HCT116 (cell line): ENCODE data around the gene SLC44A3. TPM values are rescaled to one million over a fixed set of nuclear protein-coding genes. Genes with fewer than 3 reads are reported as not detected.

ENCODE experiments used
- ATAC-seq: fragments of 200-7000 bp; cut with Tn5 transposase; 2 replicates; pipeline ENCODE4 v1.9.1; 2020; ENCODE audit warnings: mild to moderate bottlenecking, moderate library complexity
- BruUV-seq: library from RNA; stranded (reverse); fragments of 400-500 nt; replicated peaks from 2 replicates; lab custom pipeline; 2021; lab: Mats Ljungman, UMichigan
- CTCF ChIA-PET: fragments of 300-600 bp; sonication (Branson Sonifier 250); formaldehyde crosslinking; loops from one replicate; lab custom pipeline; 2021; ENCODE audit warnings: antibody characterized with exemption; lab: Charles Lee
- POLR2A ChIA-PET: fragments of 300-600, 350-600 bp; sonication (Branson Sonifier 250); formaldehyde crosslinking; loops from one replicate; lab custom pipeline; 2021; ENCODE audit warnings: antibody characterized with exemption; lab: Charles Lee
- RAD21 ChIA-PET, 2 experiments: fragments of 300-600 bp; sonication (Branson Sonifier 250); formaldehyde crosslinking; loops; one replicate each; lab custom pipeline; 2023; ENCODE audit warnings: low total read pairs in 2 of 2; ENCODE audit not compliant: uncharacterized antibody in 2 of 2, unreplicated experiment in 2 of 2, low non-redundant PET in 1 of 2; lab: Charles Lee
- DNase-seq: peaks from one replicate; pipeline ENCODE4 v3.0.0-alpha.2; 2010; ENCODE audit warnings: low read depth, low spot score
- H2AFZ ChIP-seq: fragments of 200-600 bp; shearing (Covaris generic), sonication (generic); 2 replicates; pipeline ENCODE4 v1.6.1; 2017; ENCODE audit warnings: low read depth, mixed run types, mixed read lengths, antibody characterized with exemption, low read length; ENCODE audit not compliant: poor library complexity, severe bottlenecking
- H3K27ac ChIP-seq: 2 replicates; pipeline ENCODE4 v1.5.1; 2012; ENCODE audit warnings: low read depth, low read length
- H3K27me3 ChIP-seq: fragments of 200-600 bp; sonication (generic); 2 replicates; pipeline ENCODE4 v1.6.1; 2016; ENCODE audit warnings: mixed run types, low read length, mixed read lengths; ENCODE audit not compliant: insufficient read depth
- H3K36me3 ChIP-seq, 2 experiments: fragments of 200-500 bp in 1 of 2; fragments of 200-600 bp in 1 of 2; sonication (Bioruptor generic) in 1 of 2; sonication (generic) in 1 of 2; 2 replicates each; pipeline versions ENCODE4 v1.5.1 to v1.6.1; 2014 to 2016; ENCODE audit warnings: low read length in 2 of 2, inconsistent platforms in 1 of 2, mixed read lengths in 1 of 2, mixed run types in 1 of 2; ENCODE audit not compliant: insufficient read depth in 2 of 2, control insufficient read depth in 1 of 2
- H3K4me1 ChIP-seq, 2 experiments: fragments of 200-600 bp in 1 of 2; sonication (generic) in 1 of 2; 2 replicates each; pipeline versions ENCODE4 v1.5.1 to v1.6.1; 2012 to 2017; ENCODE audit warnings: low read length in 2 of 2, inconsistent platforms in 1 of 2, mild to moderate bottlenecking in 1 of 2, mixed read lengths in 1 of 2, mixed run types in 1 of 2, moderate library complexity in 1 of 2; ENCODE audit not compliant: insufficient read depth in 2 of 2, control insufficient read depth in 1 of 2
- H3K4me2 ChIP-seq: fragments of 200-600 bp; sonication (generic); 2 replicates; pipeline ENCODE4 v1.6.1; 2017; ENCODE audit warnings: mixed run types, low read length, mixed read lengths
- H3K4me3 ChIP-seq, 2 experiments: fragments of 200-600 bp in 1 of 2; sonication (generic) in 1 of 2; replicated peaks in 1 of 2; 2 replicates each; pipeline ENCODE4 v1.5.1; 2011 to 2016; ENCODE audit warnings: low read length in 2 of 2, control low read depth in 1 of 2, low read depth in 1 of 2, mild to moderate bottlenecking in 1 of 2, mixed read lengths in 1 of 2, mixed run types in 1 of 2
- H3K79me2 ChIP-seq: fragments of 200-600 bp; sonication (generic); 2 replicates; pipeline ENCODE4 v1.6.1; 2017; ENCODE audit warnings: mild to moderate bottlenecking, mixed run types, low read length, moderate library complexity, mixed read lengths; ENCODE audit not compliant: insufficient read depth
- H3K9ac ChIP-seq: fragments of 200-600 bp; sonication (generic); 2 replicates; pipeline ENCODE4 v1.6.1; 2016; ENCODE audit warnings: low read length, mixed read lengths
- H3K9me2 ChIP-seq: fragments of 200-600 bp; sonication (generic), shearing (Covaris generic); 2 replicates; pipeline ENCODE4 v1.6.1; 2017; ENCODE audit warnings: mixed run types, mild to moderate bottlenecking, moderate library complexity; ENCODE audit not compliant: insufficient read depth
- H3K9me3 ChIP-seq, 2 experiments: fragments of 200-500 bp in 1 of 2; fragments of 200-600 bp in 1 of 2; sonication (Bioruptor generic) in 1 of 2; sonication (generic) in 1 of 2; 2 replicates each; pipeline ENCODE4 v1.6.1; 2014 to 2017; ENCODE audit warnings: low read length in 2 of 2, mixed read lengths in 2 of 2, inconsistent platforms in 1 of 2, low read depth in 1 of 2, mild to moderate bottlenecking in 1 of 2, mixed run types in 1 of 2, moderate library complexity in 1 of 2; ENCODE audit not compliant: control insufficient read depth in 1 of 2, insufficient read depth in 1 of 2
- H4K20me1 ChIP-seq: fragments of 200-600 bp; sonication (generic), shearing (Covaris generic); 2 replicates; pipeline ENCODE4 v1.6.1; 2017; ENCODE audit warnings: mixed run types, mild to moderate bottlenecking, moderate library complexity; ENCODE audit not compliant: insufficient read depth
- CBX3 ChIP-seq: IDR thresholded peaks from 2 replicates; pipeline ENCODE4 v1.6.1; 2012; ENCODE audit warnings: low read depth
- CEBPB ChIP-seq: IDR thresholded peaks from 2 replicates; pipeline ENCODE4 v1.6.1; 2012; ENCODE audit warnings: low read depth
- EGR1 ChIP-seq: IDR thresholded peaks from 2 replicates; pipeline ENCODE4 v1.6.1; 2012; ENCODE audit warnings: low read depth
- ELF1 ChIP-seq: IDR thresholded peaks from 2 replicates; pipeline ENCODE4 v1.6.1; 2012; ENCODE audit warnings: low read depth, borderline replicate concordance
- EZH2 ChIP-seq: fragments of 200-600 bp; sonication (generic); IDR thresholded peaks from 2 replicates; pipeline ENCODE4 v1.6.1; 2017; ENCODE audit warnings: antibody characterized with exemption, mixed run types
- FOSL1 ChIP-seq: IDR thresholded peaks from 2 replicates; pipeline ENCODE4 v1.6.1; 2012; ENCODE audit warnings: low read depth
- POLR2AphosphoS5 ChIP-seq: IDR thresholded peaks from 2 replicates; pipeline ENCODE4 v1.6.1; 2011; ENCODE audit warnings: mild to moderate bottlenecking, low read depth, low read length, moderate library complexity
- RAD21 ChIP-seq: IDR thresholded peaks from 2 replicates; pipeline ENCODE4 v1.6.1; 2012; ENCODE audit warnings: low read depth, mild to moderate bottlenecking
- SP1 ChIP-seq: IDR thresholded peaks from 2 replicates; pipeline ENCODE4 v1.6.1; 2012; ENCODE audit warnings: low read depth
- SRF ChIP-seq: IDR thresholded peaks from 2 replicates; pipeline ENCODE4 v1.6.1; 2012; ENCODE audit warnings: low read depth
- TCF7L2 ChIP-seq: IDR thresholded peaks from 2 replicates; pipeline ENCODE4 v1.7.0; 2011; ENCODE audit warnings: borderline replicate concordance, inconsistent platforms; ENCODE audit not compliant: insufficient read depth, insufficient read length; ENCODE audit errors: extremely low read depth
- YY1 ChIP-seq: IDR thresholded peaks from 2 replicates; pipeline ENCODE4 v1.6.1; 2011; ENCODE audit warnings: low read length, low read depth, moderate library complexity, mild to moderate bottlenecking; ENCODE audit not compliant: insufficient replicate concordance; ENCODE audit errors: extremely low read depth
- ZFX ChIP-seq: fragments of 450-650 bp; IDR thresholded peaks from 2 replicates; pipeline ENCODE4 v1.6.1; 2017
- ZNF274 ChIP-seq: fragments of 200-500 bp; sonication (Bioruptor generic); IDR thresholded peaks from 2 replicates; pipeline ENCODE4 v1.6.1; 2014; ENCODE audit warnings: mild to moderate bottlenecking, low read depth, low read length, inconsistent platforms
- intact Hi-C: fragments of 100-400 bp; cut with micrococcal nuclease; formaldehyde crosslinking; loops from 2 replicates; pipeline ENCODE4 v1.10.0; 2022
- total RNA-seq: library from RNA; stranded (reverse); gene quantifications from one replicate; pipeline ENCODE4 v1.2.1, GENCODE V29; 2021; ENCODE audit not compliant: unreplicated experiment
- TF ChIP-seq, protein P1 (sequence below): IDR thresholded peaks from 2 replicates; pipeline ENCODE4 v1.6.1; 2012
- TF ChIP-seq, protein P2 (sequence below), 3 experiments: fragments of 200-600 bp in 1 of 3; sonication (generic) in 1 of 3; IDR thresholded peaks in 2 of 3; conservative IDR thresholded peaks in 1 of 3; 2 replicates each; pipeline ENCODE4 v1.5.1; 2012 to 2017; ENCODE audit warnings: low read depth in 2 of 3, low read length in 2 of 3, antibody characterized with exemption in 1 of 3, borderline replicate concordance in 1 of 3, control low read depth in 1 of 3, mild to moderate bottlenecking in 1 of 3, mixed read lengths in 1 of 3, mixed run types in 1 of 3, moderate library complexity in 1 of 3; ENCODE audit not compliant: insufficient read depth in 1 of 3
- TF ChIP-seq, protein P3 (sequence below): IDR thresholded peaks from 2 replicates; pipeline ENCODE4 v1.6.1; 2011; ENCODE audit warnings: mild to moderate bottlenecking, low read length, moderate library complexity; ENCODE audit not compliant: insufficient replicate concordance; ENCODE audit errors: extremely low read depth
- TF ChIP-seq, protein P4 (sequence below): IDR thresholded peaks from 2 replicates; pipeline ENCODE4 v1.6.1; 2012

Gene SLC44A3
- total RNA-seq, 1 experiment from 2014 or later: 9.6 TPM

DNA sequence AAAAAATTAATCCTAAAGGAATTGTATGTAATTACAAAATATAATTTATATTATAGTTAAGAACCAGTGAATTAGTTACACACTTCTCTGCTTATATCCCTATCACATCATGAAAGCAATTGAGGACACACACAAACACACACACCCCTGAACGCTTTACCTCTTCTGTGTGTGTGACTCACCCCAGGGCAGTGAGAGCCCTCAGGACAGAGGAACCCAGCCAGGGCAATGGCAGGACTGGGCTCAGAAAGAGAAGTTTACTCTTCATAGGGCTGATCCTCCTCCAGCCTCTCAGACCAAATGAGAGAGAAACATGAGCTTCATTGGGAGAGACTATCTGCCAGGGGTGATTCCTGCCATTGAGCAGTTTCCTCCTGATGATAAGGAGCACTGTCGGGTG lies 38.1 kb downstream of the SLC44A3 start:
- no TSS peak for BruUV-seq
- RAD21 ChIA-PET: no interaction called here
- no peaks in the 10 kb centered on the region for H3K36me3 ChIP-seq
- H2AFZ ChIP-seq: no peak overlapping the region
- no peaks in the 10 kb centered on the region for H3K27me3 ChIP-seq
- DNase-seq (no peak), ATAC-seq (no peak)
- no peak overlapping the region for H3K27ac ChIP-seq
- H3K4me3 ChIP-seq: no peak overlapping the region
- H3K4me1 ChIP-seq: peaks cover 33 to 60% of the 10 kb centered on the region in 2 experiments
- POLR2A ChIA-PET: no interaction called here
- no peak overlapping the region for H3K4me2 ChIP-seq
- no peak overlapping the region for H3K9ac ChIP-seq
- H3K9me3 ChIP-seq: no peaks in the 10 kb centered on the region
- TF ChIP-seq SP1: no peak
- TF ChIP-seq, protein P1, sequence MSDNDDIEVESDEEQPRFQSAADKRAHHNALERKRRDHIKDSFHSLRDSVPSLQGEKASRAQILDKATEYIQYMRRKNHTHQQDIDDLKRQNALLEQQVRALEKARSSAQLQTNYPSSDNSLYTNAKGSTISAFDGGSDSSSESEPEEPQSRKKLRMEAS: no peak
- no peak for TF ChIP-seq FOSL1
- no peak for TF ChIP-seq EZH2
- TF ChIP-seq SRF: no peak
- TF ChIP-seq, protein P2, sequence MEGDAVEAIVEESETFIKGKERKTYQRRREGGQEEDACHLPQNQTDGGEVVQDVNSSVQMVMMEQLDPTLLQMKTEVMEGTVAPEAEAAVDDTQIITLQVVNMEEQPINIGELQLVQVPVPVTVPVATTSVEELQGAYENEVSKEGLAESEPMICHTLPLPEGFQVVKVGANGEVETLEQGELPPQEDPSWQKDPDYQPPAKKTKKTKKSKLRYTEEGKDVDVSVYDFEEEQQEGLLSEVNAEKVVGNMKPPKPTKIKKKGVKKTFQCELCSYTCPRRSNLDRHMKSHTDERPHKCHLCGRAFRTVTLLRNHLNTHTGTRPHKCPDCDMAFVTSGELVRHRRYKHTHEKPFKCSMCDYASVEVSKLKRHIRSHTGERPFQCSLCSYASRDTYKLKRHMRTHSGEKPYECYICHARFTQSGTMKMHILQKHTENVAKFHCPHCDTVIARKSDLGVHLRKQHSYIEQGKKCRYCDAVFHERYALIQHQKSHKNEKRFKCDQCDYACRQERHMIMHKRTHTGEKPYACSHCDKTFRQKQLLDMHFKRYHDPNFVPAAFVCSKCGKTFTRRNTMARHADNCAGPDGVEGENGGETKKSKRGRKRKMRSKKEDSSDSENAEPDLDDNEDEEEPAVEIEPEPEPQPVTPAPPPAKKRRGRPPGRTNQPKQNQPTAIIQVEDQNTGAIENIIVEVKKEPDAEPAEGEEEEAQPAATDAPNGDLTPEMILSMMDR (IDR thresholded peaks at IDR 0.05 in 2 of 3, conservative IDR thresholded peaks at IDR 0.05 in 1 of 3; ENCODE audit: borderline replicate concordance in 1 of 3, insufficient read depth in 1 of 3, low read depth in 2 of 3, low read length in 2 of 3): no peak
- TF ChIP-seq CEBPB: no peak
- no peak for TF ChIP-seq TCF7L2
- TF ChIP-seq, protein P3, sequence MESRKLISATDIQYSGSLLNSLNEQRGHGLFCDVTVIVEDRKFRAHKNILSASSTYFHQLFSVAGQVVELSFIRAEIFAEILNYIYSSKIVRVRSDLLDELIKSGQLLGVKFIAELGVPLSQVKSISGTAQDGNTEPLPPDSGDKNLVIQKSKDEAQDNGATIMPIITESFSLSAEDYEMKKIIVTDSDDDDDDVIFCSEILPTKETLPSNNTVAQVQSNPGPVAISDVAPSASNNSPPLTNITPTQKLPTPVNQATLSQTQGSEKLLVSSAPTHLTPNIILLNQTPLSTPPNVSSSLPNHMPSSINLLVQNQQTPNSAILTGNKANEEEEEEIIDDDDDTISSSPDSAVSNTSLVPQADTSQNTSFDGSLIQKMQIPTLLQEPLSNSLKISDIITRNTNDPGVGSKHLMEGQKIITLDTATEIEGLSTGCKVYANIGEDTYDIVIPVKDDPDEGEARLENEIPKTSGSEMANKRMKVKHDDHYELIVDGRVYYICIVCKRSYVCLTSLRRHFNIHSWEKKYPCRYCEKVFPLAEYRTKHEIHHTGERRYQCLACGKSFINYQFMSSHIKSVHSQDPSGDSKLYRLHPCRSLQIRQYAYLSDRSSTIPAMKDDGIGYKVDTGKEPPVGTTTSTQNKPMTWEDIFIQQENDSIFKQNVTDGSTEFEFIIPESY: no peak
- TF ChIP-seq ZNF274: no peak
- TF ChIP-seq EGR1: no peak
- no peak for TF ChIP-seq ZFX
- TF ChIP-seq RAD21: no peak
- no peak for TF ChIP-seq CBX3
- no peak for TF ChIP-seq ELF1
- TF ChIP-seq, protein P4, sequence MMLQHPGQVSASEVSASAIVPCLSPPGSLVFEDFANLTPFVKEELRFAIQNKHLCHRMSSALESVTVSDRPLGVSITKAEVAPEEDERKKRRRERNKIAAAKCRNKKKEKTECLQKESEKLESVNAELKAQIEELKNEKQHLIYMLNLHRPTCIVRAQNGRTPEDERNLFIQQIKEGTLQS: no peak
- no peak for TF ChIP-seq POLR2AphosphoS5
- TF ChIP-seq YY1: no peak
- H3K9me2 ChIP-seq: no peaks in the 10 kb centered on the region
- CTCF ChIA-PET: interaction anchor here (5.5 to 7.0 kb wide), 2 partner anchors 183 to 187 kb away, joined by 101 to 190 read pairs; no protein-coding TSS in a partner anchor
- intact Hi-C loops: no loop called here
- H3K79me2 ChIP-seq: no peaks in the 10 kb centered on the region
- H4K20me1 ChIP-seq: no peaks in the 10 kb centered on the region
